IMR-90 (cell line): Measurements from ENCODE around the gene CSNK2B.
"Not testable (repeated sequence)": the region's sequence is repeated elsewhere in the genome, so short reads cannot be mapped to it uniquely, and the experiment has no call there.

Source experiments
- BHLHE40 ChIP-seq: fragments of 150-350 bp; IDR thresholded peaks from 2 replicates; pipeline ENCODE4 v1.6.1; 2016; ENCODE audit warnings: mild to moderate bottlenecking, low read depth, low read length
- CEBPB ChIP-seq: IDR thresholded peaks from 2 replicates; pipeline ENCODE4 v1.6.1; 2012; ENCODE audit warnings: low read depth, low read length, improper control_type of control experiment
- CTCF ChIP-seq: conservative IDR thresholded peaks from 2 replicates; pipeline ENCODE4 v1.5.1; 2012; ENCODE audit warnings: mild to moderate bottlenecking, low read depth, low read length, improper control_type of control experiment
- FOS ChIP-seq: fragments of 150-350 bp; IDR thresholded peaks from 2 replicates; pipeline ENCODE4 v1.6.1; 2016; ENCODE audit warnings: low read depth, low read length
- MXI1 ChIP-seq: IDR thresholded peaks from 2 replicates; pipeline ENCODE4 v1.6.1; 2012; ENCODE audit warnings: low read depth, mild to moderate bottlenecking, low read length, moderate library complexity, borderline replicate concordance
- POLR2A ChIP-seq: IDR thresholded peaks from 2 replicates; pipeline ENCODE4 v1.6.1; 2012; ENCODE audit warnings: mild to moderate bottlenecking, low read depth, low read length
- SMC3 ChIP-seq: fragments of 150-350 bp; IDR thresholded peaks from 2 replicates; pipeline ENCODE4 v1.6.1; 2016; ENCODE audit warnings: low read depth, mild to moderate bottlenecking, antibody characterized with exemption, low read length, moderate library complexity
- TF ChIP-seq, protein P1 (sequence below): fragments of 150-350 bp; IDR thresholded peaks from 2 replicates; pipeline ENCODE4 v1.6.1; 2016; ENCODE audit warnings: low read depth, mild to moderate bottlenecking, low read length, moderate library complexity, borderline replicate concordance

GRCh38 chr6:31709157-31709556 is 43.3 kb downstream of the CSNK2B start:
- not testable (repeated sequence) for TF ChIP-seq POLR2A, SMC3, CTCF, BHLHE40, FOS, CEBPB, MXI1
- TF ChIP-seq, protein P1, sequence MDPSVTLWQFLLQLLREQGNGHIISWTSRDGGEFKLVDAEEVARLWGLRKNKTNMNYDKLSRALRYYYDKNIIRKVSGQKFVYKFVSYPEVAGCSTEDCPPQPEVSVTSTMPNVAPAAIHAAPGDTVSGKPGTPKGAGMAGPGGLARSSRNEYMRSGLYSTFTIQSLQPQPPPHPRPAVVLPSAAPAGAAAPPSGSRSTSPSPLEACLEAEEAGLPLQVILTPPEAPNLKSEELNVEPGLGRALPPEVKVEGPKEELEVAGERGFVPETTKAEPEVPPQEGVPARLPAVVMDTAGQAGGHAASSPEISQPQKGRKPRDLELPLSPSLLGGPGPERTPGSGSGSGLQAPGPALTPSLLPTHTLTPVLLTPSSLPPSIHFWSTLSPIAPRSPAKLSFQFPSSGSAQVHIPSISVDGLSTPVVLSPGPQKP, result not testable (repeated sequence)
